ENCODE results near the gene ANXA11. TPM values are rescaled to one million over a fixed set of nuclear protein-coding genes. Genes with fewer than 3 reads are reported as not detected.

ANXA11 gene
- total and polyA plus RNA-seq, 9 of the 15 experiments (the other 6 are each of a cell fraction or from before 2014, with no cell fraction given) = 43.6 to 212 (median 109) TPM

DNA sequence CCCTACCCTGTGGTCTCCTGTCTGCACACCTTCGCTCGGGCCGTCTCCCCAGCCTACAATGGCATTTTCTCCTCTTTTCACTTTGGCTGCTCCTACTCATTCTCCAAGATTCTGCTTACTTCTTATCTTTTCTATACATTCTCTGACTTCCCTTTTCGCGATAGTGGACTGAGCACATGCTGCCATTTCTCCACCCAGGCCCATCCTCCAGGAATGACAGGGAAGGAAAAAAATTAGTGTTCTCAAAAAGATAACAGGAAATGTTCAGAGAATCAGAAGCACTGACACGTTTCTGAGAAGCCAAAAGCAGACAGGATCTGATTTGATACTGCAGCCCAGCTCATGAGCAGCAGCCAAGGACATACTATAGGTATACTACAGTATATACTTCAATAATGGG lies 6.4 kb upstream of the ANXA11 start (continued):
- TF ChIP-seq, protein P1, sequence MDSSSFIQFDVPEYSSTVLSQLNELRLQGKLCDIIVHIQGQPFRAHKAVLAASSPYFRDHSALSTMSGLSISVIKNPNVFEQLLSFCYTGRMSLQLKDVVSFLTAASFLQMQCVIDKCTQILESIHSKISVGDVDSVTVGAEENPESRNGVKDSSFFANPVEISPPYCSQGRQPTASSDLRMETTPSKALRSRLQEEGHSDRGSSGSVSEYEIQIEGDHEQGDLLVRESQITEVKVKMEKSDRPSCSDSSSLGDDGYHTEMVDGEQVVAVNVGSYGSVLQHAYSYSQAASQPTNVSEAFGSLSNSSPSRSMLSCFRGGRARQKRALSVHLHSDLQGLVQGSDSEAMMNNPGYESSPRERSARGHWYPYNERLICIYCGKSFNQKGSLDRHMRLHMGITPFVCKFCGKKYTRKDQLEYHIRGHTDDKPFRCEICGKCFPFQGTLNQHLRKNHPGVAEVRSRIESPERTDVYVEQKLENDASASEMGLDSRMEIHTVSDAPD (CRISPR knock-in tag; IDR thresholded peaks at IDR 0.05) = no peak
- TF ChIP-seq, protein P2, sequence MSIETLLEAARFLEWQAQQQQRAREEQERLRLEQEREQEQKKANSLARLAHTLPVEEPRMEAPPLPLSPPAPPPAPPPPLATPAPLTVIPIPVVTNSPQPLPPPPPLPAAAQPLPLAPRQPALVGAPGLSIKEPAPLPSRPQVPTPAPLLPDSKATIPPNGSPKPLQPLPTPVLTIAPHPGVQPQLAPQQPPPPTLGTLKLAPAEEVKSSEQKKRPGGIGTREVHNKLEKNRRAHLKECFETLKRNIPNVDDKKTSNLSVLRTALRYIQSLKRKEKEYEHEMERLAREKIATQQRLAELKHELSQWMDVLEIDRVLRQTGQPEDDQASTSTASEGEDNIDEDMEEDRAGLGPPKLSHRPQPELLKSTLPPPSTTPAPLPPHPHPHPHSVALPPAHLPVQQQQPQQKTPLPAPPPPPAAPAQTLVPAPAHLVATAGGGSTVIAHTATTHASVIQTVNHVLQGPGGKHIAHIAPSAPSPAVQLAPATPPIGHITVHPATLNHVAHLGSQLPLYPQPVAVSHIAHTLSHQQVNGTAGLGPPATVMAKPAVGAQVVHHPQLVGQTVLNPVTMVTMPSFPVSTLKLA (conservative IDR thresholded peaks at IDR 0.05) = peak; percentile 69 to 82
- TF ChIP-seq, protein P3, sequence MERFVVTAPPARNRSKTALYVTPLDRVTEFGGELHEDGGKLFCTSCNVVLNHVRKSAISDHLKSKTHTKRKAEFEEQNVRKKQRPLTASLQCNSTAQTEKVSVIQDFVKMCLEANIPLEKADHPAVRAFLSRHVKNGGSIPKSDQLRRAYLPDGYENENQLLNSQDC (CRISPR knock-in tag; IDR thresholded peaks at IDR 0.05) = no peak
- TF ChIP-seq TRIM24 (IDR thresholded peaks at IDR 0.05) (peak in 1 of 2 experiments; percentile 55; a peak in 1 of 4 replicates), ELF4 (CRISPR knock-in tag; IDR thresholded peaks at IDR 0.05) (peak; percentile 20; the same call in 1 of the 2 replicates), SAFB (IDR thresholded peaks at IDR 0.05; ENCODE audit: borderline replicate concordance, low read depth, low read length) (no peak), NFATC3 (IDR thresholded peaks at IDR 0.05) (0 out of 2 replicates have a peak, but pooled peaks have one; percentile 19), NONO (IDR thresholded peaks at IDR 0.05; ENCODE audit: low read depth in 2 of 2, low read length in 1 of 2) (no peak), SMARCE1 (IDR thresholded peaks at IDR 0.05) (peak; percentile 86), PCBP1 (IDR thresholded peaks at IDR 0.05; ENCODE audit: low read depth, low read length, poor library complexity, severe bottlenecking) (no peak), HMGN3 (IDR thresholded peaks at IDR 0.05; ENCODE audit: borderline replicate concordance, extremely low read depth, insufficient read length, low read depth, low read length) (peak; percentile 30), MAFK (IDR thresholded peaks at IDR 0.05; ENCODE audit: low read length) (no peak), DDX20 (tag; IDR thresholded peaks at IDR 0.05; ENCODE audit: low read depth) (no peak), ZBTB8A (IDR thresholded peaks at IDR 0.05; ENCODE audit: partially characterized antibody) (no peak), HIVEP1 (CRISPR knock-in tag; IDR thresholded peaks at IDR 0.05) (no peak), TCF3 (CRISPR knock-in tag; IDR thresholded peaks at IDR 0.05) (peak; percentile 85)
- TF ChIP-seq, protein P4, sequence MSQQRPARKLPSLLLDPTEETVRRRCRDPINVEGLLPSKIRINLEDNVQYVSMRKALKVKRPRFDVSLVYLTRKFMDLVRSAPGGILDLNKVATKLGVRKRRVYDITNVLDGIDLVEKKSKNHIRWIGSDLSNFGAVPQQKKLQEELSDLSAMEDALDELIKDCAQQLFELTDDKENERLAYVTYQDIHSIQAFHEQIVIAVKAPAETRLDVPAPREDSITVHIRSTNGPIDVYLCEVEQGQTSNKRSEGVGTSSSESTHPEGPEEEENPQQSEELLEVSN (IDR thresholded peaks at IDR 0.05; ENCODE audit: borderline replicate concordance in 1 of 2, extremely low read depth in 1 of 2, insufficient read depth in 1 of 2, insufficient read length in 1 of 2, low read depth in 1 of 2, low read length in 1 of 2, poor library complexity in 1 of 2, severe bottlenecking in 1 of 2) = peak in 1 of 2 experiments; percentile 21
- TF ChIP-seq, protein P5, sequence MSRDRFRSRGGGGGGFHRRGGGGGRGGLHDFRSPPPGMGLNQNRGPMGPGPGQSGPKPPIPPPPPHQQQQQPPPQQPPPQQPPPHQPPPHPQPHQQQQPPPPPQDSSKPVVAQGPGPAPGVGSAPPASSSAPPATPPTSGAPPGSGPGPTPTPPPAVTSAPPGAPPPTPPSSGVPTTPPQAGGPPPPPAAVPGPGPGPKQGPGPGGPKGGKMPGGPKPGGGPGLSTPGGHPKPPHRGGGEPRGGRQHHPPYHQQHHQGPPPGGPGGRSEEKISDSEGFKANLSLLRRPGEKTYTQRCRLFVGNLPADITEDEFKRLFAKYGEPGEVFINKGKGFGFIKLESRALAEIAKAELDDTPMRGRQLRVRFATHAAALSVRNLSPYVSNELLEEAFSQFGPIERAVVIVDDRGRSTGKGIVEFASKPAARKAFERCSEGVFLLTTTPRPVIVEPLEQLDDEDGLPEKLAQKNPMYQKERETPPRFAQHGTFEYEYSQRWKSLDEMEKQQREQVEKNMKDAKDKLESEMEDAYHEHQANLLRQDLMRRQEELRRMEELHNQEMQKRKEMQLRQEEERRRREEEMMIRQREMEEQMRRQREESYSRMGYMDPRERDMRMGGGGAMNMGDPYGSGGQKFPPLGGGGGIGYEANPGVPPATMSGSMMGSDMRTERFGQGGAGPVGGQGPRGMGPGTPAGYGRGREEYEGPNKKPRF (IDR thresholded peaks at IDR 0.05; ENCODE audit: low read depth, low read length) = no peak
- TF ChIP-seq, protein P6, sequence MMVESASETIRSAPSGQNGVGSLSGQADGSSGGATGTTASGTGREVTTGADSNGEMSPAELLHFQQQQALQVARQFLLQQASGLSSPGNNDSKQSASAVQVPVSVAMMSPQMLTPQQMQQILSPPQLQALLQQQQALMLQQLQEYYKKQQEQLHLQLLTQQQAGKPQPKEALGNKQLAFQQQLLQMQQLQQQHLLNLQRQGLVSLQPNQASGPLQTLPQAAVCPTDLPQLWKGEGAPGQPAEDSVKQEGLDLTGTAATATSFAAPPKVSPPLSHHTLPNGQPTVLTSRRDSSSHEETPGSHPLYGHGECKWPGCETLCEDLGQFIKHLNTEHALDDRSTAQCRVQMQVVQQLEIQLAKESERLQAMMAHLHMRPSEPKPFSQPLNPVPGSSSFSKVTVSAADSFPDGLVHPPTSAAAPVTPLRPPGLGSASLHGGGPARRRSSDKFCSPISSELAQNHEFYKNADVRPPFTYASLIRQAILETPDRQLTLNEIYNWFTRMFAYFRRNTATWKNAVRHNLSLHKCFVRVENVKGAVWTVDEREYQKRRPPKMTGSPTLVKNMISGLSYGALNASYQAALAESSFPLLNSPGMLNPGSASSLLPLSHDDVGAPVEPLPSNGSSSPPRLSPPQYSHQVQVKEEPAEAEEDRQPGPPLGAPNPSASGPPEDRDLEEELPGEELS (CRISPR knock-in tag; IDR thresholded peaks at IDR 0.05; ENCODE audit: borderline replicate concordance) = no peak

Data from K562 (cell line).